Measurements from ENCODE around the gene TGM3.

TGM3 gene

DNA sequence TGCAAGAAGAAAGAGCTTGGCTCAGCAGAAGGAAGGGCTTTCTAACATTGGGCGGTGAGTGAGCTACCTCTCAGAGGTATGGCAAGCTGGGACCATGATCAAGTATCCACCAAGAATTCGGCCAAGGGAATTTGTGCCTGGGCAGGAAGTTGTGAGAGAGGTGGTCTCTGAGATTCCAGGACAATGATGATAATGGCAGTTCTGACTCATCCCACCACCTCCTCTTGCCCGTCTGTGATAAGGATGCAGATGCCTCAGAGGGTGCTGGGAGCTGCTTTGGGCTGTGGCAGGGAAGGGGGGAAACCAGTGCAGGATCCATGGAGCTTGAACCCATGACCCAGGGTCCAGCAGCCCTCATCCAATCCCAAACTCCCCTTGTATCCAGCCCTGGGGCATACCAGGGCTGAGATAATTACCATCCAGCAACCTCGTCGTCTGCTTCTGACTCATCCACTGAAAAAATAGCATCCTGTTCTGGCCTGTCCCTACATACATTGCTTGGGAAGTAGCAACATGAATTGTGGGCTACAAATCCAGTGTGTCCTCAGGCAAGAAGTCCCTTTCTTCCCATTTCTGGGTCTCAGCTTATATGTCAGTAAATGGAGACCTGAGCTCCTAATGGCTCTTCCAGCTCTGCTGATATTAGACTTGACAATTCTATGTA lies 90.8 kb downstream of the TGM3 start:
- no peak for DNase-seq

DNA sequence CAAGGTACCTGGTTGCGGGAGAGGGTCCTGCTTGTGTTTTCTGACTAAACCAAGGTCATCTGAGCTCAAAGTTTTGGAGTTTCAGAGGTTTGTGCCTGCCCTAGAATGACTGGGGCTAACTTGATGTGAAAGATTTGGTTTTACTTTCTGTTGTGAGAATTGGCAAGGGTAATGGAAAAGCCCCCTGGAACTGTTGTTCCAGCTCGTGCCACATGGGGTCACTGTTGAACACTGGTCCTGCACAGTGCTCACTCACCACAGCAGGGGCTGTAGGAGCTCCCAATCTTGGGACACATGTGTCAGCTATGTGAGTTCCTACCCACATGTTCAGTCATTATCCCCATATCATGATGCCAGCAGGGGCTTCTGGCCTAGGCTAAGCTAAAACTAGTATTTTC lies 91.4 kb downstream of the TGM3 start:
- DNase-seq: no peak

DNA sequence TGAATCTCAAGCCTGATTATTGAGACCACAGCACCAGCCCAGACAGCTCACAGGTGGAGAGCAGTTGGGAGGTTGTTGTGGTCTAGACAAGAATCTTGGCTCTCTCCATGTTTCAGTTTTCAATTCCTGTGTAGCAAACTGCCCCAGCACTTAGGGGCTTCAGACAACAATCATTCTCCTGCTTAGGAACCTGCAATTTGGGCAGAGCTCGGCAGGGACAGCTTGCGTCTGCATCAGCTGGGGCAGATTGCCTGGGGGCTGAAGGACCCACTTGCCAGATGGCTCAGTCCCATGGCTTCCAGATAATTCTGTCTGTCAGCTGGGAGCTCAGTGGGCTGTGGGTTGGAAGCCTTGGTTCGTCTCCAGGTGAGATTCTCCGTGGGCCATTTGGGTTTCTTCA lies 91.8 kb downstream of the TGM3 start:
- DNase-seq: no peak
